Duodenal mucosa (tissue), 2 donors: ENCODE data around the gene HPSE.

ENCODE experiments used
- H3K27ac ChIP-seq: one replicate; pipeline ENCODE4 v1.7.0; 2013; ENCODE audit warnings: low read depth, low read length
- H3K27me3 ChIP-seq, 2 donors: one replicate each; pipeline ENCODE4 v1.7.0; 2013; ENCODE audit warnings: low read length in 2 of 2, control low read depth in 1 of 2; ENCODE audit not compliant: insufficient read depth in 2 of 2, control insufficient read depth in 1 of 2
- H3K36me3 ChIP-seq, 2 donors: one replicate each; pipeline ENCODE4 v1.7.0; 2013; ENCODE audit warnings: low read length in 2 of 2, control low read depth in 1 of 2; ENCODE audit not compliant: insufficient read depth in 2 of 2, control insufficient read depth in 1 of 2
- H3K4me1 ChIP-seq, 2 donors: one replicate each; pipeline ENCODE4 v1.7.0; 2013; ENCODE audit warnings: low read length in 2 of 2, control low read depth in 1 of 2; ENCODE audit not compliant: insufficient read depth in 2 of 2, control insufficient read depth in 1 of 2
- H3K4me3 ChIP-seq, 2 donors: one replicate each; pipeline ENCODE4 v1.7.0; 2013; ENCODE audit warnings: low read length in 2 of 2, low read depth in 1 of 2
- H3K9ac ChIP-seq, 2 donors: one replicate each; pipeline ENCODE4 v1.7.0; 2013; ENCODE audit warnings: low read length in 2 of 2, low read depth in 1 of 2
- H3K9me3 ChIP-seq, 2 donors: one replicate each; pipeline ENCODE4 v1.7.0; 2013; ENCODE audit warnings: low read length in 2 of 2, control low read depth in 1 of 2; ENCODE audit not compliant: control insufficient read depth in 1 of 2

Gene HPSE

DNA sequence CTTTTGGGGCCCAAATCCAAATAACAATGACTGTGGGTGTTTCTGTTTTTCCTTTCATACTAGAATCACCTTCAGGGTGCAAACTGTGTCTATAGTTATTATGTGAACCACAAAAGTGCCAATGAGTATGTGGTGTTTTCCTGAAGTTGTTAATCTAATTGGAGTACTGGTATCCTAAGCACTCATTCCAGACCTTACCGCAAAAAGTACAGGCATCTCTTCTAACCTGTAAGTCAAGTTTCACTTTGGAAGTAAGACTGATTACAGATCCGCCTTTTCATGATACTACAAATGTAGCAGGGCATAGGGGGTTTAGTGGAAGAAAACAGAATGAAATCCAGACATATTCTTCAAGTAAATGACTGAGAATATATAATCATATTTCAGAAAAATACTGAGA is 66.2 kb downstream of the HPSE start:
- no peak overlapping the region for H3K27ac ChIP-seq
- H3K4me1 ChIP-seq, result no peaks in the 10 kb centered on the region
- no peaks in the 10 kb centered on the region for H3K9me3 ChIP-seq
- H3K27me3 ChIP-seq, result no peaks in the 10 kb centered on the region
- no peak overlapping the region for H3K9ac ChIP-seq
- peaks cover 11 to 44% of the 10 kb centered on the region in 2 donors for H3K36me3 ChIP-seq
- H3K4me3 ChIP-seq, result no peak overlapping the region

GRCh38 chr4:83267830-83268475 is 66.7 kb downstream of the HPSE start:
- Histone ChIP-seq H3K27me3 (no peaks in the 10 kb centered on the region), H3K9me3 (no peaks in the 10 kb centered on the region), H3K9ac (no peak overlapping the region), H3K36me3 (peaks cover 11 to 40% of the 10 kb centered on the region in 2 donors), H3K27ac (no peak overlapping the region), H3K4me3 (no peak overlapping the region), H3K4me1 (peaks cover 0 to 1% of the 10 kb centered on the region in 2 donors)

- peaks cover 11 to 36% of the 10 kb centered on the region in 2 donors for H3K36me3 ChIP-seq
Observed at GRCh38 chr4:83267121-83267829, 67.4 kb downstream of the HPSE start.

DNA sequence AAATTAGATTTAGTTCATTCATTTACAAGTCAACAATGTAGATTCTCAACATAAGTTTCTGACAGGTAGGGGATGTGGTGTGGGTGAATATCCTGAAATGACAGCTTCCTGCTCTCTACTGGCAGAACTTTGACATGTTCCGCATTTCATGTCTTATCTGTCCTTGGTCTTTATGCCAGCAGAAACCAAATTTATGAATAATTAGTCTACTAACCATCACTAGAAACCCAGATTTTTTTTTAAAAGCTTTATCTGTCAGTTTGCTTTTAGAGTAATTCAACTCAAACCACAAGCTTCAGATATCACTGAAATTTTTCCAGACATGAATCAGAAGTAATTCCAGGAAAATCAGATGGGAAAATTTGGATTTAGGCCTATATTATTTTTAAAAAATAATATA is 68.0 kb downstream of the HPSE start:
- Histone ChIP-seq H3K27me3 (no peaks in the 10 kb centered on the region), H3K27ac (no peak overlapping the region), H3K9ac (no peak overlapping the region), H3K9me3 (no peaks in the 10 kb centered on the region), H3K4me3 (no peak overlapping the region), H3K36me3 (peaks cover 11 to 33% of the 10 kb centered on the region in 2 donors), H3K4me1 (peaks cover 11 to 14% of the 10 kb centered on the region in 2 donors)

More at GRCh38 chr4:83267121-83267829, 67.4 kb downstream of the HPSE start:
- no peaks in the 10 kb centered on the region for H3K9me3 ChIP-seq
- H3K27ac ChIP-seq, result no peak overlapping the region
- no peaks in the 10 kb centered on the region for H3K27me3 ChIP-seq
- H3K4me1 ChIP-seq, result peaks cover 6 to 8% of the 10 kb centered on the region in 2 donors
- H3K4me3 ChIP-seq, result no peak overlapping the region
- H3K9ac ChIP-seq, result no peak overlapping the region

GRCh38 chr4:83263106-83263505 is 71.5 kb downstream of the HPSE start:
- no peaks in the 10 kb centered on the region for H3K27me3 ChIP-seq
- peak overlapping the region in 1 of 2 donors; percentile 12 for H3K9ac ChIP-seq
- H3K4me3 ChIP-seq, result no peak overlapping the region
- H3K9me3 ChIP-seq, result no peaks in the 10 kb centered on the region
- H3K27ac ChIP-seq, result no peak overlapping the region
- peaks cover 3 to 9% of the 10 kb centered on the region in 2 donors for H3K36me3 ChIP-seq
- peaks cover 13 to 36% of the 10 kb centered on the region in 2 donors for H3K4me1 ChIP-seq

DNA sequence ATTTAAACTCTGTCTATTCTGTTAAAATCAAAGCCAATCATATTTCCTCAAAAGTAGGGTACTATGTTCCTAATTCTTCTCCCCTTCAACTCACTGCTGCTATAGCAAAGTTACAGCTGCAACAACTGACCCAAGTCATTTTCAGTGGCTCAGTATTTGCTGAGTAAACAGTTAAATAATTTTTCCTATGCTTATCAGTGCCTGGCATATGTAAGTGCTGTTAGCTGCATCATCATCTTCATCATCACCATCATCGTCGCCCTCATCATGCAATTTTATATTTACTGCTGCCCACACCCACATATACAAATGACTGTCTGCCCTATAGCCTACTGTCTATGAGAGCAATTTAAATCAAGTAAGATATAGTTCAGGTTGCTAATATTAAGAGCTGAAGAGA is 72.0 kb downstream of the HPSE start:
- peaks cover 3 to 6% of the 10 kb centered on the region in 2 donors for H3K36me3 ChIP-seq
- H3K9ac ChIP-seq, result peak overlapping the region in 1 of 2 donors; percentile 12
- no peaks in the 10 kb centered on the region for H3K9me3 ChIP-seq

GRCh38 chr4:83261307-83261706 is 73.3 kb downstream of the HPSE start:
- peak overlapping the region; percentile 15 for H3K27ac ChIP-seq
- no peak overlapping the region for H3K9ac ChIP-seq
- no peaks in the 10 kb centered on the region for H3K9me3 ChIP-seq
- H3K4me3 ChIP-seq, result no peak overlapping the region
- no peaks in the 10 kb centered on the region for H3K27me3 ChIP-seq
- peaks cover 3% of the 10 kb centered on the region in 2 donors for H3K36me3 ChIP-seq
- peaks cover 15 to 36% of the 10 kb centered on the region in 2 donors for H3K4me1 ChIP-seq

More for the DNA sequence above, 72.0 kb downstream of the HPSE start:
- Histone ChIP-seq H3K4me1 (peaks cover 13 to 36% of the 10 kb centered on the region in 2 donors), H3K27ac (no peak overlapping the region), H3K27me3 (no peaks in the 10 kb centered on the region), H3K4me3 (no peak overlapping the region)

- H3K27me3 ChIP-seq, result no peaks in the 10 kb centered on the region
- peaks cover 18 to 42% of the 10 kb centered on the region in 2 donors for H3K4me1 ChIP-seq
- H3K9ac ChIP-seq, result no peak overlapping the region
- no peak overlapping the region for H3K4me3 ChIP-seq
- no peaks in the 10 kb centered on the region for H3K36me3 ChIP-seq
- no peaks in the 10 kb centered on the region for H3K9me3 ChIP-seq
- H3K27ac ChIP-seq, result no peak overlapping the region
Observed at GRCh38 chr4:83259586-83259985, 75.1 kb downstream of the HPSE start.

DNA sequence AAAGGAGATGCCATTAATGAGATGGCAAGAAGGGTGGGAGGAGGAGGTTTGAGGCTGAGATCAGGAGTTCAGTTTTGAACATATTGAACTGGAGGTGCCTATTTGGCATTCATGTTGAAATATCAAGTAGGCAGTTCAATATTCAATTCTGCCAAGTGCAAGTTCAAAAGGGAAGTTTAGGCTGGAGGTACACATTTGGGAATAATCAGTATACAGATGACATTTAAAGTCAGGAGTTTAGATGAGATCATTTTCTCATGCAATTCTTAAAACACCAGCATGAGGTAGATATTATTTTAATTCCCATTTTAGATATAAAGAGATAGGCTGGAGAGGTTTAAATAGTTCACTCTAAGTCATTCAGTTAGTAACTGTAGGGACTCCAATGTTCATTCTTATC is 76.2 kb downstream of the HPSE start:
- Histone ChIP-seq H3K9me3 (no peaks in the 10 kb centered on the region), H3K36me3 (no peaks in the 10 kb centered on the region), H3K27ac (no peak overlapping the region), H3K9ac (no peak overlapping the region), H3K27me3 (no peaks in the 10 kb centered on the region), H3K4me1 (peaks cover 18 to 46% of the 10 kb centered on the region in 2 donors), H3K4me3 (no peak overlapping the region)

GRCh38 chr4:83257811-83258210 is 76.8 kb downstream of the HPSE start:
- H3K9ac ChIP-seq, result no peak overlapping the region
- H3K27ac ChIP-seq, result no peak overlapping the region
- H3K4me3 ChIP-seq, result no peak overlapping the region

More at GRCh38 chr4:83257811-83258210, 76.8 kb downstream of the HPSE start:
- H3K27me3 ChIP-seq, result no peaks in the 10 kb centered on the region
- no peaks in the 10 kb centered on the region for H3K36me3 ChIP-seq
- H3K4me1 ChIP-seq, result peaks cover 18 to 46% of the 10 kb centered on the region in 2 donors
- no peaks in the 10 kb centered on the region for H3K9me3 ChIP-seq
